GM19035 (cell line): ENCODE measurements around the gene RAB1A.

Experiments
- ATAC-seq: cut with Tn5 transposase; IDR thresholded peaks from one replicate; pipeline ENCODE4 v1.9.1; 2021; ENCODE audit not compliant: unreplicated experiment

Gene RAB1A

DNA sequence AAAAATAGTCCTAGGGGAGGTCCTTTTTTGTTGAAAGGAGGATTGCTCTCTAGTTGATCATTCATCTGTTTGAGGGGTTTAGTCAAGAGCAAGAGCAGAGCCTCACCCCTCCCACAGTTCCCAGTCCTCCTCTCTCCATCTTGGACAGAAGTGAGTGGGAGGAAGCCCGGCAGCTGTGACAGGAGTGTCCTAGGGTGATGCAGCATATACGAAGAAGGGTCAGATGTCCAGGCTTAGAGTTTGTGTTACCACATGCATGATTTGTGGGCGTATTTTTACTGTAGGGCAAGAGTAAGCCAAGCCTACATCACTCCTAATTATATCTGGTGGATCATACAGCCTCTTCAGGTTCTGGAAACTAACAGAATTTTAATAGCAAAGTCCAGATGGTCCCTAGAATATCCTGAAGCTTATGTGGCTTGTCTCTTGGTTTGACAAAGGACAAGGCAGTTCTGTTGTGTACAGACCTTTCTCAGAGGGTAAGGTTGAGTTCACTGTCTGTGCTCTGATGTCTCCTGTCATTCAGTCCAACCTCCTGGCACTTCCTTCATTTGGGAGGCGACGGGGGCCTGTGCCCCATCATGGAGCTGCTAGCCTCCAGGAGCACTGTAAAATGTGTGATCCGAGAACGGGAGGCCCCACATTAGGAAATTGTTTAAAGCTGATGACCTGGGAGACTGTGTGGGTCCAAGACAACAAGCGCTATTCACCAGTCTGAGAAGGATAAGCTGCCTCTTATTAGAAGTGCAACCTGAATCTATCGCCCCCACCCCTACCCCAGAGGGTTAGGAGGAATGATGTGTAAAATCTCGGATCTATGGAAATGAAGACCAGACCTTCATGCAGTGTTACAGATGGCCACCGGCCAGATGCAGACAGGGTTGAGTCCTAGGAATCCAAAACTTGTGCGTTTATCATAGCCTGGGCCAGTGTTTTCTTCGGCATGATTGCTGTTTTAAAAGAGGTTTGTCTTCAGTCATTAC is 66.8 kb downstream of the RAB1A start:
- no peak for ATAC-seq

DNA sequence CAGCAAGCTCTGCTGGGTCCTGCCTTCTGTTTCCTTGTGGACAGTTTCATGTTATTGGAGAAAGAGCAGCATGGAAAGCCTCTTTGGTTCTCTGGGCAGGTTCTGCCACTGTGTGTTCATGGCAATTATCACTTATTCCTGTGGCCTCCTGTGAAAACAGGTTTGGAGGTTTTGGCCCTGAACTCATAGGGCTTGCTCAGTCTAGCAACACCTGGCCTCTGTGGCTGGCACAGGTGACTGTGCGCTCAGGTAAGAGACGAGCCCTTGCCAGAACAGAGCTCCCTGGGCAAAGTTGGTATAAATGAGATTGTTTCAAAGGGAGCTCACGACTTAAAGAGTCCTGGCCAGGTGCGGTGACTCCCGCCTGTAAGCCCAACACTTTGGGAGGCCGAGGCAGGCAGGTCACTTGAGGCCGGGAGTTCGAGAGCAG is 68.0 kb downstream of the RAB1A start:
- ATAC-seq = no peak

DNA sequence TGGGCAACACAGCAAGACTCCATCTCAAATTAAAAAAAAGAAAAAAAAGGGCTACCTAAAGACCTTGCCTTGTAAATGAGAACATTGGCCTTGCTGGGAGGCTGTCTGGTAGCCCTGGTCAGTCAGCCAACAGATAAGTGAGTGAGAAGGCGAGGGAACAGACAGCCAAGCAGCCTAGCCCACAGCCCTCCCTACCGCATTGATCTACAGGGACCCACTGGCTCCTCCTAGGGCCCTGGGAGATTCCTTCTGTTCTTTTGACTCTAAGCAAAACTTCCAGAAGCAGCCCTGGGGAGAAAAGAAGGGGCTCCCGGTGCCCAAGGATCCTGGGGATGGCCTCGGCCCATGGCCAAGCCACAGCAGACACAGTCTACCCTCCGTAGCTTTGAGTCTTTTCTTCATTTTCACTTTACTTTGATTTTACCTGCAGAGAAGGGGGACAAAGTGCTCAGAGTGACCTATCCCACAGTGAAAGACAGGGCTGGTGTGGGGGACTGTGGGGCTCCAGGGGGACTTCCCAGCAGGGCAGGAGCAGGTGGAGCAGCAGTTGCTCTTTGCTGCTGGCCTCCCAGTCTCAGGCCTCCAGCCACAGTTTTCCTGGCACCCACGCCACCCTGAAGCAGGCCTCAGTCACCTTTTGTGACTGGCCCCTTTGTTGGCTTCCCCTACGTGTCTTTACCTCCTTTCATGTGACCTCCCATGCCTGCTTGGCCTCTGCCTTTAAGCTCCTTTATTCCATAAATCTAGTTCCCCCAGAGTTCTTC is 68.6 kb downstream of the RAB1A start:
- no peak for ATAC-seq

DNA sequence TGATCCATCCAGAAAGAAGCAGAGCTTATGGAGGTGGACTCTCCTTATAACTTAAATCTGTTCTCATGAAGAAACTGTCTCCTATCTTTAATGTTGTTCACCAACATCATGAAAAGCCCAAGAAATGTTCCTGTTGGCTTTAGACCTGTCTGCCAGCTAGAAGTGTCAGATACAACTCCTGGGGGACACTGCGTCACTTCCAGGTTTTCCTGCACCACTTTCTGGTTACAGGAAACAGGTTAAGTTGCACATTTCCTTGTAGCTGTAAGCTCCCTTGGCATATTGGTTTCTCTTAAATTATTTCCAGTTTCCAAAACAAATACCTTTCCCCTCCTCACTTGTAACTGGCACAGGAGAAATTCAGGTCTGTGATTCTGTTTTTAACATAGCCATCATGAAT is 70.8 kb downstream of the RAB1A start:
- no peak for ATAC-seq

DNA sequence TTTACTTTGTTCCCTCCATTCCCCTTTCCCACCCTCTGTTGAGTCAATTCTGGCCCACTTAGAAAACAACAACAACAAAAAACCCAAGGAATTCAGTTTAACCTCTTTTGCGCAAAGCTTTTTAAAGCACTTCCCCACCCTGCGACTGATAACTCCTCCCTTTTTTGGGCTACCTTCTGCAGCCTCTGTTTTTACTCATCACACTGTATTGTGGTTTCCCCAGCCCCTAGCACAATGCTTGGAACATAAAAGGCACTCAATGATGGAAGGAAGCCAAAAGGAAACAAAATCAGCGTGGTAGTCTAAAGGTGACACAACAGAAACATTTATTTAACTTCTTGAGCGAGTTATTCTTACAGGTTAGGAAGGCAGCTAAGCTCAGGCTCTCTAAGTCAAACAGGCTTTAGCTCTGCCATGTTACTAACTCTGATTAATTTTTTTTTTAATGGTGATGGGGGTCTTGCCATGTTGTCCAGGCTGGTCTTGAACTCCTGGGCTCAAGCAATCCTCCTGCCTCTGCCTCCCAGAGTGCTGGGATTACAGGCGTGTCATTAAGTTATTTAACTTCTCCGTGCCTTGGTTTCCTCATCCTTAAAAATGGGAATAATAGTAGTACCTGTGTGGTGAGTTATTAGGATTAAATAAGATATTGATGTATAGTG is 72.4 kb downstream of the RAB1A start:
- no peak for ATAC-seq

DNA sequence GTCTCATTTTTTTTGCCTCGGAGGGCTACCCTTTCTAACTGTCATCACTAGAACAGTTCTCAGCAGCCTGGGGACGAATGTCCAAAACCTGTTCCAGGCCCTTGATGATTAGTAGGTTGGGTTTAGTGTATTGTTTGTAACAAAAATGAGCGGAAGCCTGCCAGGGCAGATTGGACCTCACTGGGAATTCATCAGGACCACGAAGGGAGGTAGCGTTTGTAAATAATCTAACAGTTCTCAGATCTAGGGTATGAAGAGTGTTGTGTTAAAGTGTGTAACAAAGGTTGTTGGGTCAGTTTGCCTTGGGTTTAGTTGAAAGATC is 72.9 kb downstream of the RAB1A start:
- ATAC-seq = no peak

DNA sequence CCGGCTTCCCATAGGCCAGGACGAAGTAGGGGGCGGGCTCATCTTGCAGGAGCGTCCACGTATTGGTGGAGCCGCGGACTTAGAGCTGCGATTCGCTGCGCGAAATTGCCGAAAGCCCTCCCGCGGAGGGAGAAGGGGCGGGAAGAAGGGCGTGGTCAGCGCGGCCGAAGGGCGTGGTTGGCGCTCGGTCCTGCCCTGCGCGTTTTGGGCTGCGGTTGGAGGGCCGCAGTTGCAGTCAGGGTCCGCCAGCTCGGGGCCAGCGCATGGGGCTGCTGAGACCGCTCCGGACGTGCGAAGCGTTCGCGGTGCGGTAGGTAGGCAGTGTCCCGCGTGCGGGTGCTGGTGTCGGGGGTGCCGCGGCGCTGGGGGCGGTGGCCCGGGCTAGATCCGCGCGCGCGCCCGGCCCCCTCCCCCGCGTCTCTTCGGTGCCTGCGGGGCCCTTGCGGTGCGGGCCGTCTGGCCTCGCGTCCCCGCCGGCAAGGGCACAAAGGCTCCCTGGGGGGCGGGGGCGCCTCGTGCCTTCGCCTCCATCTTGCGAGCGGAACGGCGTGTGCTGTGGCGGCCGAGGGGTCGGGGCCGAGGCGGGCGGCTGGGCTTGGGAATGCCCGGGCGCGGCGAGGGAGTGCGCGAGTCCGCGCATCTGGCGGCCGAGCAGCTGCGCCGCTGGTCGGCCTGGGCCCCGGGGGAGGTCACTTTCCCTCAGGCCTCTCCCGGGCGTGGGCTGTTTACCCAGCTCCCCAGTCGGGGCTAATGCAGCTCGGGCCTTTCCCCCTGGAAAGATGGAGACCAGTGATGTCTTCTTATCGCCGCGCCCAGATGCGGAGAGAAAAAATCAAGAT is 73.5 kb downstream of the RAB1A start, which contains the start of gene CEP68:
TSS of gene CEP68 (plus strand) at position 202 of the 839 bp plus-strand sequence. CDS start 13,029 bp downstream, outside the sequence.
- ATAC-seq = peak; percentile 88

DNA sequence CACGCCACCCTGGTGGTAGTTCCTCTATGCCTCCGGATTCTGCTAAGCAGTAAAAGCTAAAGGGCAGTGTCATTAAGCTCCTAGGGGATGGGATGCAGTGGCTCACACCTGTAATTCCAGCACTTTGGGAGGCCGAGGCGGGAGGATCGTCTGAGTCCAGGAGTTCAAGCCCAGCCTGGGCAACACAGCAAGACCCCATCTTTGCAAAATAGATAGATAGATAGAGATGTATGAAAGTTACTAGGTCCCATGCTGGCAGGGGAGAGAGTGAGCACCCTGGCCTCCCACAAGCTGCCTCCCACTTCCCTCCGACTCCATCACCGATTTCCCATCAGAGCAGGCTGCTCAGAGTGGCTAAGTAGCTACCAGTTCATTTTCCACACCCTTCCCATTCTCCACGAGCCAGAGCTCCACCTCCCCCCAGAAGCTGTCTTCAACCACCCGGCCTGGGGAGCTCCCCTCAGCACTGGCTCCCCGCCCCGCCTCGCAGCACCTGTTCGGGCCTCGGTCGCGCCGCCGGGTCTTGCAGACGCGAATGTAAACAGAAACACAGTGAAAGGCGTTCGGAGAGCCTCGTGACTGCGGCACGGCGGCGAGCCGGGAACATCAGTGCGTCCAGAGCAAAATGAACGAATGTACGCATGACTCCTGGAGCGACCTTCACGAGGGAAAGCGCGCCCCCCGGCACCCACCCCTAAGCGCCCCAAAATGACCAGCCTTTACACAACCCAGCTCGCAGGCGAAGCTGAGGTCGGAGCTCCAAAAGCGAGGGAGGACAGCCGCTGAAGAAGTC is 74.3 kb downstream of the RAB1A start:
- ATAC-seq = peak; percentile 32

DNA sequence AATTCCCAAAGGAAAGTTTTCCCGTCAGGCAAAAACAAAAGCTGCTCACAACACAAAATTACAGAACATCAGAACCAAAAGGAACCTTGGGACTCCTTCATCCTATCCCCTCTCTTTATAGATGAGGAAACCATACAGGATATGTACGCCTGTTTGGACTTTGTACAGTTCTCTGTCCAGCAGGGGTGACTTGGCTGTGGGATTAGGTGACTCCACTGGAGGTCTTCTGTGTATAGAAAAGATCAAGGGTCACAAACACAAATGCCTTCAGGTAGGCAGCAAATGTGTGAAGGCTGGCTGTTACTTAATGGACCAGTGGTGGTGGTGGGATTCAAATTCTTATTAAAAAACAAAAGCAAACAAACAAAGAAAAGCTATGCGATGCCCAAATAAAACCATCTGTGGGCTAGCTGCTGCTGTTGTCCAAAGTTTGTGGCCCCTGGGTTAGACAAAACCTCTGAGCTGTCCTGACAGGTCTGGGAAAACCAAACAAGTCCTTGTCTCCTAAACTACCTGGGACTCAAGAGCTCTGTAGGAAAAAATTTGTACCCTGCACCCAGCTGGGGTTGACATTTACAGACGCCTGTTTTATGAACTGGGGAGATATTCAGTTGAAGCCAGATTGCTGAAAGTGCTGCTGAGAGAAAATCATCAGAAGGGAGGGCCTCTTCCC is 75.0 kb downstream of the RAB1A start:
- ATAC-seq = no peak

DNA sequence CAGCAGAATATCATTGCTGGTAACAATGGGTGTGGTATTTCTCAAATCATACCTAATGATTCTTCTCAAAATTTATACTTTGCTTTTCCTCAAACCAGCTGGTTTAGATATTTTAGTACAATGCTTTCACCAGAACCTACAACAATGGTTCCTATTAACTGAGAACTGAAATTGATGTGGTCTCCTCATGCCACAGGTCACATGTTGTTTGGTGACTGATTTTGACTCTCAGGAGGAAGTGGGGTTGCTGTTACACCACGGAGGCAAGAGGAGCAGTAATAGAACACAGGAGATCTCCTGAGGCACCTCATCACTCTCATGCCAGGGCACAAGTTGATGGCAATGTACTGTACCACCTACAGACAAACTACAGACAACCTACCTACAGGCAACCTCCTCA is 76.7 kb downstream of the RAB1A start:
- ATAC-seq = peak; percentile 49

DNA sequence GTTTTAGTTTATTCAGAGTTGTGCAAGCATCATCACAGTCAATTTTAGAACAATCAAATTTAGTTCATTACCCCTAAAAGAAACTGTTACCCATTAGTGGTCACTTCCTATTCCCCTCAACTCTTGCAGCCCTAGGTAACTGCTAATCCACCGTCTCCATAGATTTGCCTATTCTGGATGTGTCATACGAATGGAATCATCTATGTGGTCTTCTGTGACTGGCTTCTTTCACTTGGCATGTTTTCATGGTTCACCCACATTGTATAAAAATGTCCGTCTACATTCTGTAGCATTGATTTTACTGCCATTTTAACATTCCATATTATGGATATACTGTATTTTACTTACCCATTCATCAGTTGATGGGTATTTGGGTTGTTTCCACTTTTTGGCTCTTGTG is 79.0 kb downstream of the RAB1A start:
- ATAC-seq = no peak

DNA sequence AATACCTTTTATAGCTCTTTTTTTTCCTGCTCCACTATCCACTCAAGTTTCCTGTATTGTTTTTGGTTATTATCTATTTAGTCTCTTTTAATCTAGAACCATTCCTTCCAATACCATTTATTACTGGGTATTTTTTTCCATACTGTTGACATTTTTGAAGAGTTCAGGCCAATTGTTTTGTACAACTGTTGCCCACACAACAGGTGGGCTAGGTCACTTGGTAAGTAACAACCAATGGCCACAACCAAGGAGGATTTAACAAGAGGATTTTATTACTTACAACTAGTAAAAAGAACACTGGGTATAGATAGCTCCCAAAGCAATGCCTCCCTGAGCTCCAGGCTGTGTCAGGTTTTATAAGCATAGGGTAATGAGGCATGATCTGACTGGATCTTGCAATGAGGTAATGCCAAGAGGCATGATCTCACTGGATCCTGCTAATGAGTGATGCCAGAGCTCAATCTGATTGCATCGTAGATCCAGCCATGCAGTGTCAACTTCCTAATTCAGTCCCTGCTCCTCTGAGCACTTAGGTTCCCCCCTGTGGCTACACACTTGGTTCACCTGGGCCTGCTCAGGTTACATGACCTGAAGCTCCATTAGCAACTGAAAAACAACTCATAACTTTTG is 80.8 kb downstream of the RAB1A start:
- ATAC-seq = no peak

DNA sequence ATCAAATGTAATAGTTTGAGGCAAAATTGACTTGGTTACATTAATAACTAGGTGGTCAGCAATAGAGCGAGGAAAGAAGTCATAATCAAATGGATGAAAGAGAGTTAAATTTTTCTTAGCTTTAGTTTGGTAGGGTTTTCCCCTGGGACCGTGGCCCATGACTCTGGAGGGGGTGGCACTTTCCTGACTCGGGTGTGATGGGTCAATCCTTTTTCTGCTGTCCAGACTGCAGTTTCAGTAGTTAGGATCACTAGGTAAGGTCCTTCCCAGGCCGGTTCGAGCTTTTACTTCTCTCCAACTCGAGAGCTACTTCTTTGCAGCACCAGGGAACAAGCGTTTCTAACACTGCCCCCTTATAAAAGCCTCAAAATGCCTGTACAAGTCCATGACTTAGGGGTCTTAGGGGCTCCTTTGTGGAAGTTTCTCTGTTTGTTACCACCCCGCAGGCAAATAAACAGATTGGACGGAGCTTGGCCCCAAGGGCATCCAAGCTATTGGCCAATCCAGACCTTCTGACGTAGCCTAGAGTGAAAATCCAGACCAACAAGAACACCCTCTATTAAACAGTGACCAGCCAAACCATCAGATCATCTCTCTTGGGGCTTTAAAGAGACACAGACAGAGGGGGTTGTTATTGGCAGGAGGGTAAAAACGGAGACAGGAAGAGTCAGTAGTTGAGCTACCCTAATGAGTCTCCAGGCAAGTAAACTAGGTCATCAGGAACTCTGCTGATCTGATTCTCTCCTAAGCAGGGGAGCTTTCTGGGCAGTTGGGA is 83.1 kb downstream of the RAB1A start:
- ATAC-seq = no peak

DNA sequence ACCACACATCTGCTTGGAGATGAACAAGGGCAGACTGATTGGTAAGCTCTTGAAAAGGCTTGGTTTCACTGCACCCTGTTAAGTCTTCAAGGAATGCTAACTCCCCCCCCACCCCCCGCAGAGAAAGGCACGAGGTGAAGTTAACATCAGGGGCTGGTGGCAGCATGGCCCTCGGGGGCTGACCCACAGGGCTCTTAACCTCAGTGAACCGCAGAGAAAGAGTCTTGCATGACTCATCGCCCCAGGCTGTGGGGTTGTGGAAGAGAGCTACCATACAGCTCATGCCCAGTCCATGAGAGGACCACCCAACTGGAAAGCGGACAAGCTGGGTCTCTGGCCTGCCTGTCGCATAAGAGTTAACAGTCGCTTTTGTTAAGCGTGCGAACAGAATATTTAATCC is 84.3 kb downstream of the RAB1A start:
- ATAC-seq = no peak

DNA sequence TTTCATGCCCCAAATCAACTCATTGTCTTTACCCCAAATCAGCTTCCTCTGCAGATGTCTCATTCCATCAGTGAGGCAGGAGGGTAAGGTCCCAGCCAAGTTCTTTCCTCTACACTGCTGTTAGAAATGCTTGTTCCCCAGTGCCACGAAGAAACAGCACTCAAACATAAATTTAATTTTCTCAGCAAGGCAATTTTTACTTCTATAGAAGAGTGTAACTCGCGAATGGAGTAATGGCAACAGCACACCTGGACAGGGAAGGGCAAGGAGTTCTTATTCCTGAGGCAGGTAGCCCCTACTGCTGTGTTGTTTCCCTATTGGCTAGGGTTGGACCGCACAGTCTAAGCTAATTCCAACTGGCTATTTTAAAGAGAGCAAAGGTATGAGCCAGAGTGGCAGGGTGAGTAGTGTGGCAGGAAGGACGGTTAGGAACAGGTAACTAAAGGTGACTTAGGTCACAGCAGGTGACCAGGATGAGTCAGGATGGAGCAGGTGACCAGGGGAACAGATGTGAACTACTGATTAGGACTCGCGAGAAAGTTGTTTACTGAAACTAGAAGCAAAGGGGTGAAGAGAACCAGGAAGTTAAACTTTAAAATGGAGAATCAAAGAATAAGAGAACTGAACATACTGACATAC is 85.7 kb downstream of the RAB1A start:
- no peak for ATAC-seq

DNA sequence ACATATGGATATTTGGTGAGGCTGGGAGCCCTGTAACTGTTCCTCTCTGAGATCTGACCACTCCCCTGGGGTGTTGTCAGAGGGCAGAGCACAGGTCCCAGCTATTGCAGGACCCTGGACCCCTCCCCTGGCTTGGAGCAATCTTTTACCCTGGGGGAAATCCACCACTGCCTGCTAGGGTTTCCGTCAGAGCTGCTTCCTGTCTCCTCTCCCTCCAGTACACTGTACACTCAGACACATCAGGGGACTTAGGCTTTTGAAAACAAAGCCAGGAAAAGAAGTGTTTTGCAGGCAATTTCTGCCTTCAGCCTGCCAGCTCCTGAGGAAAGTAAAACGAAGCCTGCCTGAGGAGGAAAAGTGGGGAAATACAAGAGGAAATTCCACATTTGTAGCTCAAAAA is 86.9 kb downstream of the RAB1A start:
- ATAC-seq = no peak

DNA sequence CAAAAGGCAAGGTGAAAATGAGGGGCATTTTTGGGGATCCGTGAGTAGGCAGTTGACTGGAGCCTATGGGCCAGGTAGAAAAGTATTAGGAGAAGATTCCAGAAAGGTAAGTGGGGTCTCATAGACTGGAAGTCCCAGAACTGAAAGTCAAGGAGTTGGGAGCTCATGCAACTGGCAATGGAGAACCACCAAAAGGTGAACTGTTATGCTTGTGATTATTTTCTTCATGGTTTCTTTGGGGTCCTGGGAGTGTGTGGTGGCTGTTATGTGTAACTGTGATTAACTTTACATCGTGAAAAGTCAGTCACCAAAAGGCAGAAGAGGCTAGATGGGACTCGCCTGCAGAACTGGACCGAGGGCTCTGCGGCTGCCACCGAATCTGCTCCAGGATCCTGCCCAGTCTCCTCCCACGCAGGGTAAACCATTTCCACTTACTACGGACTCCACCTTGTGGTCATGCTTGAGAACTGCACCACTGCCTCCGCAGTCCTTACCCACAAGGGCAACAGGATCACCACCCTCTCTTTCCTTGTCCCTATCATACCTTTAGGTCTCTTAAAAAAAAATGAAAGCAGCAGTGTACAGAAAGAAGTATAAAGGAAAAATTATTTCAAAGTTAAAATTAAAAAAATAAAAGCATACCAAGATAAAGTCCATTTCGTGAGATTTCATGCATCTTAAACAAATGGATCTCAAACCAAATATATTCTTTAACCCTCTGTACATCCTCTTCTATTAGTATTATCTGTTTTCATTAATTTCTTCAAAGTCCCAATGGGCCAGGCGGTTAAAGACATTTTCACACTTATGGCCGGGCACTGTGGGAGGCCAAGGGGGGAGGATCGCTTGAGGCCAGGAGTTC is 89.3 kb downstream of the RAB1A start:
- ATAC-seq = peak; percentile 93
